Natural killer cell (primary cell): ENCODE data around the gene RTL10. TPM values are rescaled to one million over a fixed set of nuclear protein-coding genes. Genes with fewer than 3 reads are reported as not detected.

ENCODE experiments used
- ATAC-seq, 3 donors: fragments of 150-1000 bp in 2 of 3; fragments of 200-7000 bp in 1 of 3; cut with Tn5 transposase; 1 replicate in 1 of 3; 2 replicates in 2 of 3; pipeline ENCODE4 v1.10.0; 2021; ENCODE audit warnings: mild to moderate bottlenecking in 2 of 3, moderate library complexity in 2 of 3
- DNase-seq, 2 donors: peaks; one replicate each; pipeline versions ENCODE4 v3.0.0 to v3.0.0-alpha.2; 2013 to 2021; ENCODE audit warnings: mixed read lengths in 1 of 2
- H3K27ac ChIP-seq: one replicate; pipeline ENCODE4 v1.5.1; 2013; ENCODE audit warnings: mild to moderate bottlenecking, low read length
- H3K27me3 ChIP-seq: one replicate; pipeline ENCODE4 v1.6.1; 2013; ENCODE audit warnings: low read length; ENCODE audit not compliant: control insufficient read depth, insufficient read depth
- H3K36me3 ChIP-seq: one replicate; pipeline ENCODE4 v1.6.1; 2013; ENCODE audit warnings: low read length; ENCODE audit not compliant: control insufficient read depth, insufficient read depth
- H3K4me1 ChIP-seq: one replicate; pipeline ENCODE4 v1.6.1; 2013; ENCODE audit warnings: low read length; ENCODE audit not compliant: control insufficient read depth, insufficient read depth
- H3K4me3 ChIP-seq: one replicate; pipeline ENCODE4 v1.5.1; 2013; ENCODE audit warnings: low read length
- H3K9me3 ChIP-seq: one replicate; pipeline ENCODE4 v1.6.1; 2013; ENCODE audit warnings: low read length; ENCODE audit not compliant: control insufficient read depth, insufficient read depth
- H3K27ac Mint-ChIP-seq, 2 donors: one replicate each; pipeline ENCODE4 v1.8.0; 2022; ENCODE audit warnings: mild to moderate bottlenecking in 2 of 2, mixed read lengths in 2 of 2, moderate library complexity in 1 of 2
- H3K27me3 Mint-ChIP-seq, 2 donors: one replicate each; pipeline ENCODE4 v1.8.0; 2022; ENCODE audit warnings: low read depth in 2 of 2, mixed read lengths in 2 of 2
- H3K36me3 Mint-ChIP-seq: one replicate; pipeline ENCODE4 v1.8.0; 2022; ENCODE audit warnings: mixed read lengths
- H3K4me1 Mint-ChIP-seq, 2 donors: one replicate each; pipeline ENCODE4 v1.8.0; 2022; ENCODE audit warnings: mixed read lengths in 2 of 2
- H3K4me3 Mint-ChIP-seq: one replicate; pipeline ENCODE4 v1.8.0; 2022; ENCODE audit warnings: mild to moderate bottlenecking, moderate library complexity, mixed read lengths
- H3K9me3 Mint-ChIP-seq, 2 donors: one replicate each; pipeline ENCODE4 v1.8.0; 2022; ENCODE audit warnings: mixed read lengths in 2 of 2
- WGBS: methylation state at CpG from one replicate; pipeline ENCODE4 v1.1.7; 2013; ENCODE audit warnings: missing lambda C conversion rate; ENCODE audit not compliant: insufficient coverage; 5-methylcytosine and 5-hydroxymethylcytosine counted together
- intact Hi-C: fragments of 100-400 bp; cut with micrococcal nuclease; formaldehyde crosslinking; loops from one replicate; pipeline ENCODE4 v1.14.2; 2022
- total RNA-seq, 4 donors: library from RNA; stranded (reverse); fragments of 120-200 nt in 1 of 4; gene quantifications; one replicate each; pipeline versions ENCODE4 v1.2.3 to v1.2.4, GENCODE V29; 2013 to 2022
- TF ChIP-seq, protein P1 (sequence below): fragments of 200-600 bp; IDR thresholded peaks from one replicate; pipeline ENCODE4 v1.8.0; 2022; ENCODE audit warnings: antibody characterized with exemption

Gene RTL10
- total RNA-seq, 3 donors from 2014 or later (not counting 1 experiment from before 2014, with no cell fraction given): 6.4 to 12.5 (median 11.7) TPM

DNA sequence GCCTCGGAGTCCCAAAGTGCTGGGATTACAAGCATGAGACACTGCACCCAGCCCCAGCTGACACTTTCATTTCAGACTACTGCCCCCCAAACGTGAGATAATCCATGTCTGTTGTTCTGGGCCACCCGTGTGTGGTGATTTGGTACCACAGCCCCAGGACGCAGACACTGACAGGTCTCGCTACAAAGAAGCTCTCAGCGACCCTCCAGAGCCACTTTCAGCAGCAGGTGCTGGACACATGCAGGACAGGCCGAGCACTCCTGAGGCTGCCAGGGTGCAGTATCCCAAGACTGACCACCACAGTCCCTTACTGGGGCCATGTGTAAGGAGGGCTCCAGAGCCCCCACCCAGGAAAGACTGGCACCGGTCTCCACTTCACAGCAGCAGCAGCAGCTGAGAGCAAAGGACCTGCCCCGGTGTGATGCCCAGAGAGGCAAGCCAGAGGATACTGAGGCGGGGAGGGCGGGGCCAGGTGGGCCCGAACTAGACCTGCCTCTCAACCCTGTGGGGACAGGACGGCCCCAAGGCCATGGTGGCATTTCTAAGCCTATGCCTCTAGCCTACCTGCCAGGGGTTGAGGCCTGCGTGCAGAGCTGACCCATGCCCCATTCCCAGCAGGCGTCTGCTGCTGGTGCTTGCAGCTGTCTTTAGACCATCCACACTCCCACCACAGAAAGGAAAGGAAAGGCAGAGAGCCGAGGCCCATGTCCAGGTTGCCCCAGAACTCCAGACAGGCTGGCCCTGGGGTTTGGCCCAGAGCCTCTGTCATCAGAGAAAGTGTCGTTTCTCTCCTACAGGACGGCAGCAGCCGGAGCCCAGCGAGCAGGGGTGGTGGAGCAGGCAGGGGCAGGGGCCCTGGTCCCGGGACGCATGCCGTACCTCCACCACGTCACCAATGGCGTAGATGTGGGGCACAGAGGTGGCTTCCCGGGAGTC is 28.0 kb upstream of the RTL10 start:
- no peak overlapping the region for H3K27ac Mint-ChIP-seq
- no peaks in the 10 kb centered on the region for H3K27me3 Mint-ChIP-seq
- TF ChIP-seq, protein P1, sequence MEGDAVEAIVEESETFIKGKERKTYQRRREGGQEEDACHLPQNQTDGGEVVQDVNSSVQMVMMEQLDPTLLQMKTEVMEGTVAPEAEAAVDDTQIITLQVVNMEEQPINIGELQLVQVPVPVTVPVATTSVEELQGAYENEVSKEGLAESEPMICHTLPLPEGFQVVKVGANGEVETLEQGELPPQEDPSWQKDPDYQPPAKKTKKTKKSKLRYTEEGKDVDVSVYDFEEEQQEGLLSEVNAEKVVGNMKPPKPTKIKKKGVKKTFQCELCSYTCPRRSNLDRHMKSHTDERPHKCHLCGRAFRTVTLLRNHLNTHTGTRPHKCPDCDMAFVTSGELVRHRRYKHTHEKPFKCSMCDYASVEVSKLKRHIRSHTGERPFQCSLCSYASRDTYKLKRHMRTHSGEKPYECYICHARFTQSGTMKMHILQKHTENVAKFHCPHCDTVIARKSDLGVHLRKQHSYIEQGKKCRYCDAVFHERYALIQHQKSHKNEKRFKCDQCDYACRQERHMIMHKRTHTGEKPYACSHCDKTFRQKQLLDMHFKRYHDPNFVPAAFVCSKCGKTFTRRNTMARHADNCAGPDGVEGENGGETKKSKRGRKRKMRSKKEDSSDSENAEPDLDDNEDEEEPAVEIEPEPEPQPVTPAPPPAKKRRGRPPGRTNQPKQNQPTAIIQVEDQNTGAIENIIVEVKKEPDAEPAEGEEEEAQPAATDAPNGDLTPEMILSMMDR: no peak
- H3K9me3 ChIP-seq: no peaks in the 10 kb centered on the region
- no peak overlapping the region for H3K4me3 Mint-ChIP-seq
- H3K4me3 ChIP-seq: no peak overlapping the region
- no peaks in the 10 kb centered on the region for H3K27me3 ChIP-seq
- WGBS: 92% methylated on average over 26 of the region's 26 CpGs
- intact Hi-C loops: no loop called here
- DNase-seq (no peak), ATAC-seq (no peak)
- H3K36me3 Mint-ChIP-seq: no peaks in the 10 kb centered on the region
- peaks cover 17% of the 10 kb centered on the region for H3K4me1 ChIP-seq
- H3K9me3 Mint-ChIP-seq: no peaks in the 10 kb centered on the region
- H3K27ac ChIP-seq: no peak overlapping the region
- no peaks in the 10 kb centered on the region for H3K4me1 Mint-ChIP-seq
- H3K36me3 ChIP-seq: no peaks in the 10 kb centered on the region

DNA sequence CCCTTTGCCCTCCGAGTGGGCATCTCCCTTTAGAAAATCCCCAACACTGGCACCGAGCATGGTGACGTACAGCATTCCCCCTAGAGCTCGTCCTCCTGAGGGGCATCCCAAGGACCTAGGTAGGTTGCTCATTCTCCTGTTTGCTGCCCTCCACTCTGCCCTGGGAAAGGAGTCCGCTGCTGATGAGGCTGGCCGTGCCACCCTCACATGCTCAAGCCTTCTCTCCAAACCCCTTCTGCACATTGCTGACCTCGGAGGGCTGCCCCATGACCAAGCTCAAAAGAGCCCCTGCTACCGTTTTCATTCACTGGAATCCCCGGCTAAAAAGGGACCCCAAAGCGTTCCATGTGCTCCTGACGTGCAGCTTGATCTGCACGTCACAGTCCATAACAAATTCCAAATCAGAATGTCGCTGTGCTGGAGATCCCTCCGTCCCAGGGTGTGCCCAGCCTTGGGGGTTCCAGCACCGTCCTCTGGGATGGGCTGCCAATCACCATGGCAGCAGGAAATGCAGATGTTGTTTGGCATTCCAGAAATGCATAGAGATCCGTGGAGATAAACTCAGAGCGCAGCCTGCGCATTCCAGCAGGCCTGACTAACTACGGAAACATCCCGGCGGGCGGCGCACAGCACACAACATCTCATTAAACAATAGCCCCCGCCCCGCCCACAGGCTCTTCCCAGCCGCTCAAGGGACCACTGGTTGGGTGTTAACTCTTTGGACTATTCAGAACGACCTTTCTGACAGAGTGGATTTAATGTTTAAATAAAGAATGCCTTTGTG is 26.3 kb upstream of the RTL10 start:
- intact Hi-C loops: no loop called here
- H3K36me3 ChIP-seq: no peaks in the 10 kb centered on the region
- Mint-ChIP-seq H3K27me3 (no peaks in the 10 kb centered on the region), H3K9me3 (no peaks in the 10 kb centered on the region), H3K36me3 (no peaks in the 10 kb centered on the region), H3K4me1 (no peaks in the 10 kb centered on the region), H3K4me3 (no peak overlapping the region), H3K27ac (no peak overlapping the region)
- peaks cover 3% of the 10 kb centered on the region for H3K4me1 ChIP-seq
- ATAC-seq (no peak), DNase-seq (no peak)
- no peak overlapping the region for H3K27ac ChIP-seq
- H3K9me3 ChIP-seq: no peaks in the 10 kb centered on the region
- H3K27me3 ChIP-seq: no peaks in the 10 kb centered on the region
- 92% methylated on average over 27 of the region's 27 CpGs for WGBS
- H3K4me3 ChIP-seq: no peak overlapping the region
- TF ChIP-seq, protein P1: no peak

DNA sequence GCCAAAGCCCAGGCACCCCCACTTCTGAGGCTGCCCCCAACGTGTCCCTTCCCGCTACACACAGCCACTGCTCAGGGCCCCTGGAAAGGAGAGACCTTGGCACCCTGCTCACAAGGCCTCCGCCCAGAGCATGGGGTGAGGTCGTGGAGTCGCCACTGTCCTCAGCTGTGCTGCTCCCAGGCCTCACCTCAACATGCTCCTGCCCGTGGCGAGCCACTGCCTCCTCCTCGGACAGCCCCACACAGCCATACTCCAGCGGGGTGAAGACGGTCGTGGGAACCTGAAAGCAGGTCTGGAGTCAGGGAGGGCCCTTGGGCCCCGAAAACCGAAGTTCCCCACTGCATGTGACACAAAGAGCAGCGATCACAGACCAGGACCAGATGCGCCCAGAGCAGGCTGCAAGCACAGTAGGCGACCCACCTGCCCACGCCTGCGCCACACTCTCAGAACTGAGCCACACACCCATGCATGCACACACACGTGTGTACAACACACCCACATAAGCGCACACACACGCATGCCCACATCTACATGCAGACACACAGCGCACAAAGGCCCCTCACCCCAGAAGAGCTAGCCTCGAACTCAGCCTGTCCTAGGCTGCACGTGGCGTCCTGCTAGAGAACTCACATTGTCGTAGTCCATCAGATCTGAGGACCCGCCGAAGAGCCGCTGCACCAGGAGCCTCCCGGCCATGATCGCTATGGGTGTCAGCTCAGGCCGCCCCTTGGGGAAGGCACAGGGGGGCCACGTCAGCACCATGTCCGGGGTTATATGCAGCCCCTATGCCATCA is 25.5 kb upstream of the RTL10 start:
- TF ChIP-seq, protein P1: no peak
- Mint-ChIP-seq H3K4me1 (no peaks in the 10 kb centered on the region), H3K4me3 (no peak overlapping the region), H3K9me3 (no peaks in the 10 kb centered on the region), H3K27ac (no peak overlapping the region), H3K27me3 (no peaks in the 10 kb centered on the region), H3K36me3 (no peaks in the 10 kb centered on the region)
- Histone ChIP-seq H3K27ac (no peak overlapping the region), H3K4me1 (no peaks in the 10 kb centered on the region), H3K36me3 (no peaks in the 10 kb centered on the region), H3K27me3 (no peaks in the 10 kb centered on the region), H3K4me3 (no peak overlapping the region), H3K9me3 (no peaks in the 10 kb centered on the region)
- intact Hi-C loops: no loop called here
- no peak for DNase-seq
- no peak for ATAC-seq
- WGBS: 94% methylated on average over 34 of the region's 34 CpGs
